GM12865 (cell line): ENCODE results near the gene NKAIN4.

Experiments
- DNase-seq: peaks from one replicate; pipeline ENCODE4 v3.0.0; 2010; ENCODE audit warnings: low read depth
- H3K4me3 ChIP-seq: 2 replicates; pipeline ENCODE4 v1.5.1; 2011; ENCODE audit warnings: mild to moderate bottlenecking, low read depth, low read length, control low read depth
- CTCF ChIP-seq: IDR thresholded peaks from 2 replicates; pipeline ENCODE4 v1.5.1; 2011; ENCODE audit warnings: low read length, control low read depth, low read depth, inconsistent platforms; ENCODE audit not compliant: insufficient read depth; ENCODE audit errors: missing control alignments

NKAIN4 gene

GRCh38 chr20:63233924-63234323, 20.3 kb downstream of the NKAIN4 start:
- TF ChIP-seq CTCF = no peak
- H3K4me3 ChIP-seq = no peak overlapping the region
- DNase-seq = no peak

GRCh38 chr20:63233061-63233344, 21.3 kb downstream of the NKAIN4 start:
- no peak overlapping the region for H3K4me3 ChIP-seq
- no peak for DNase-seq
- no peak for TF ChIP-seq CTCF

- H3K4me3 ChIP-seq = no peak overlapping the region
- TF ChIP-seq CTCF = no peak
- no peak for DNase-seq
Observed at GRCh38 chr20:63232235-63233060, 21.8 kb downstream of the NKAIN4 start.

- TF ChIP-seq CTCF = peak; percentile 31
- no peak overlapping the region for H3K4me3 ChIP-seq
- DNase-seq = peak; percentile 21
Observed at GRCh38 chr20:63230800-63231268, 23.4 kb downstream of the NKAIN4 start.

GRCh38 chr20:63228806-63229205, 25.5 kb downstream of the NKAIN4 start:
- DNase-seq = no peak
- TF ChIP-seq CTCF = no peak

GRCh38 chr20:63227260-63227659, 27.0 kb downstream of the NKAIN4 start:
- no peak for TF ChIP-seq CTCF
- no peak overlapping the region for H3K4me3 ChIP-seq
- no peak for DNase-seq

More at GRCh38 chr20:63228806-63229205, 25.5 kb downstream of the NKAIN4 start:
- no peak overlapping the region for H3K4me3 ChIP-seq
